ENCODE measurements around the gene GAS1. TPM values are rescaled to one million over a fixed set of nuclear protein-coding genes. Genes with fewer than 3 reads are reported as not detected.

The GAS1 gene
- total RNA-seq, 4 donors from 2014 or later, result 53.1 to 89.2 (median 66.6) TPM

- no peak for TF ChIP-seq CTCF (IDR thresholded peaks at IDR 0.05; ENCODE audit: low read depth)
Measured at GRCh38 chr9:86921151-86921923, 26.0 kb downstream of the GAS1 start.

GRCh38 chr9:86918556-86918955, 28.8 kb downstream of the GAS1 start:
- TF ChIP-seq CTCF (IDR thresholded peaks at IDR 0.05; ENCODE audit: low read depth), result no peak

GRCh38 chr9:86912210-86912609, 35.1 kb downstream of the GAS1 start:
- no peak for TF ChIP-seq CTCF (IDR thresholded peaks at IDR 0.05; ENCODE audit: low read depth)

GRCh38 chr9:86909388-86909787, 37.9 kb downstream of the GAS1 start:
- TF ChIP-seq CTCF (IDR thresholded peaks at IDR 0.05; ENCODE audit: low read depth), result no peak

- TF ChIP-seq CTCF (IDR thresholded peaks at IDR 0.05; ENCODE audit: low read depth), result no peak
Measured at GRCh38 chr9:86908261-86908660, 39.0 kb downstream of the GAS1 start.

GRCh38 chr9:86907346-86907745, 40.0 kb downstream of the GAS1 start:
- no peak for TF ChIP-seq CTCF (IDR thresholded peaks at IDR 0.05; ENCODE audit: low read depth)

GRCh38 chr9:86903734-86904085, 43.6 kb downstream of the GAS1 start:
- TF ChIP-seq CTCF (IDR thresholded peaks at IDR 0.05; ENCODE audit: low read depth), result no peak
